ENCODE data around the gene PPFIBP1. TPM values are rescaled to one million over a fixed set of nuclear protein-coding genes. Genes with fewer than 3 reads are reported as not detected.

The PPFIBP1 gene
- total and polyA plus RNA-seq, 9 of the 15 experiments (the other 6 are each of a cell fraction or from before 2014, with no cell fraction given) = 0.46 to 3.5 (median 1.8) TPM

DNA sequence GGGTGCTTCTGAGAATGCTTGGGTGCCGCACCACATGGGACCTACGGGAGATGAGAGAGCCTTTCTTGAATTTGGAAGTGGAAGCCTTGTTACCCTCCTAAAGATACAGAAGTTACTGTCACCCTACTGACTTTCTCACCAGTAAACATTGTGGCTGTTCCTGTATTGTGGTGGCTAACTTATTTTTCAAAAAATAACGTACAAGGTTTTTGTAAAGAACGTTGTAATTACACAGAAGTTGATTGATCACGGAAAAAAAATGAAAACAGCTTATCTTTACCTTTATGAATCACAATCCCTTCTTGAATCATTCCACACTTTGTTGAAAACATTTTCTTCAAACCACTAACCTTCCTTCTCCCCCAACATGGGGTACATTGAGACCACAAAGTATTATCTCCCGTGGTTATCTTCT, 22.0 kb upstream of the PPFIBP1 start (continued):
- no peak for TF ChIP-seq PHTF2 (CRISPR knock-in tag; IDR thresholded peaks at IDR 0.05)

DNA sequence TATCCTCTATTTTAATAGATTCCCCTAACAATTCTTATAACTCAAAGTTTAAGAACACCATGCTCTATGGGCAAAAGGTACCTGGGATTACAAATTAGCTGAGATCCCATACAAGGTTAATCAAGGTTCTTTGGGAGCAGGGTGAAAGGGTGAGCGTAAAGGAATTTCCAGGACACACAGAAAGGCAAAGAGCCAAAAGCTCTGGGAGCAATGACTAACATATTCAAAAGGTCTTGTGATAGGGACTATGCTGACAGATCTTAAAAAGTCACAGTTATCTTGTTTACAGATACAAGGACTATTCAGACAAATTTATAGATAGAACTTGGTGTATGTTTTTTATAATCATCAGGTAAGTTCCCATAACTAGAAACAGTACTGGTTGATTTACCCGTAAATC, 19.5 kb upstream of the PPFIBP1 start:
- in situ Hi-C loops (cut with MboI) = no loop called here
- Histone ChIP-seq H3K27me3 (ENCODE audit: control insufficient read depth in 2 of 2, insufficient read depth in 2 of 2, low read length in 2 of 2) (peaks cover 0 to 2% of the 10 kb centered on the region in 2 experiments; a peak in 1 of 5 replicates), H2AFZ (ENCODE audit: low read depth, low read length) (no peak overlapping the region), H4K20me1 (replicated peaks; ENCODE audit: control insufficient read depth, insufficient read depth, low read length) (no peaks in the 10 kb centered on the region), H3K9me3 (replicated peaks; ENCODE audit: control insufficient read depth, insufficient read depth, low read depth, low read length) (no peaks in the 10 kb centered on the region), H3K79me2 (ENCODE audit: control insufficient read depth, insufficient read depth, low read length) (no peaks in the 10 kb centered on the region), H3K4me3 (no peak overlapping the region), H3K4me1 (replicated peaks in 1 of 2; ENCODE audit: control insufficient read depth in 2 of 2, insufficient read depth in 2 of 2, low read length in 2 of 2) (no peaks in the 10 kb centered on the region), H3K9me1 (ENCODE audit: control insufficient read depth, insufficient read depth, low read length) (no peaks in the 10 kb centered on the region), H3K4me2 (ENCODE audit: insufficient read depth, low read length) (no peak overlapping the region), H3K27ac (ENCODE audit: extremely low read depth, low read depth, low read length) (no peak overlapping the region), H3K36me3 (ENCODE audit: control insufficient read depth, insufficient read depth, low read length) (no peaks in the 10 kb centered on the region), H3K9ac (ENCODE audit: insufficient read depth in 1 of 2, low read depth in 2 of 2, low read length in 2 of 2) (no peak overlapping the region)
- FAIRE-seq = no peak
- TF ChIP-seq SAFB2 (IDR thresholded peaks at IDR 0.05; ENCODE audit: borderline replicate concordance, low read depth, low read length, severe bottlenecking) (no peak), PCBP1 (IDR thresholded peaks at IDR 0.05; ENCODE audit: low read depth, low read length, poor library complexity, severe bottlenecking) (no peak), CBX2 (IDR thresholded peaks at IDR 0.05; ENCODE audit: insufficient read depth, low read length, poor library complexity, severe bottlenecking) (no peak), CTBP1 (IDR thresholded peaks at IDR 0.05; ENCODE audit: borderline replicate concordance) (no peak), POU5F1 (IDR thresholded peaks at IDR 0.05; ENCODE audit: borderline replicate concordance, low read depth, low read length, partially characterized antibody) (no peak), NCOR1 (IDR thresholded peaks at IDR 0.05) (no peak), HDAC3 (IDR thresholded peaks at IDR 0.05; ENCODE audit: borderline replicate concordance, partially characterized antibody) (no peak), BMI1 (IDR thresholded peaks at IDR 0.05; ENCODE audit: low read length) (no peak), HDAC1 (IDR thresholded peaks at IDR 0.05) (no peak), BDP1 (IDR thresholded peaks at IDR 0.05; ENCODE audit: insufficient read depth, insufficient read length) (no peak)
- TF ChIP-seq, protein P1, sequence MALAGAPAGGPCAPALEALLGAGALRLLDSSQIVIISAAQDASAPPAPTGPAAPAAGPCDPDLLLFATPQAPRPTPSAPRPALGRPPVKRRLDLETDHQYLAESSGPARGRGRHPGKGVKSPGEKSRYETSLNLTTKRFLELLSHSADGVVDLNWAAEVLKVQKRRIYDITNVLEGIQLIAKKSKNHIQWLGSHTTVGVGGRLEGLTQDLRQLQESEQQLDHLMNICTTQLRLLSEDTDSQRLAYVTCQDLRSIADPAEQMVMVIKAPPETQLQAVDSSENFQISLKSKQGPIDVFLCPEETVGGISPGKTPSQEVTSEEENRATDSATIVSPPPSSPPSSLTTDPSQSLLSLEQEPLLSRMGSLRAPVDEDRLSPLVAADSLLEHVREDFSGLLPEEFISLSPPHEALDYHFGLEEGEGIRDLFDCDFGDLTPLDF (CRISPR knock-in tag; IDR thresholded peaks at IDR 0.05) = no peak
- TF ChIP-seq, protein P2, sequence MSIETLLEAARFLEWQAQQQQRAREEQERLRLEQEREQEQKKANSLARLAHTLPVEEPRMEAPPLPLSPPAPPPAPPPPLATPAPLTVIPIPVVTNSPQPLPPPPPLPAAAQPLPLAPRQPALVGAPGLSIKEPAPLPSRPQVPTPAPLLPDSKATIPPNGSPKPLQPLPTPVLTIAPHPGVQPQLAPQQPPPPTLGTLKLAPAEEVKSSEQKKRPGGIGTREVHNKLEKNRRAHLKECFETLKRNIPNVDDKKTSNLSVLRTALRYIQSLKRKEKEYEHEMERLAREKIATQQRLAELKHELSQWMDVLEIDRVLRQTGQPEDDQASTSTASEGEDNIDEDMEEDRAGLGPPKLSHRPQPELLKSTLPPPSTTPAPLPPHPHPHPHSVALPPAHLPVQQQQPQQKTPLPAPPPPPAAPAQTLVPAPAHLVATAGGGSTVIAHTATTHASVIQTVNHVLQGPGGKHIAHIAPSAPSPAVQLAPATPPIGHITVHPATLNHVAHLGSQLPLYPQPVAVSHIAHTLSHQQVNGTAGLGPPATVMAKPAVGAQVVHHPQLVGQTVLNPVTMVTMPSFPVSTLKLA (conservative IDR thresholded peaks at IDR 0.05) = no peak
- TF ChIP-seq, protein P3, sequence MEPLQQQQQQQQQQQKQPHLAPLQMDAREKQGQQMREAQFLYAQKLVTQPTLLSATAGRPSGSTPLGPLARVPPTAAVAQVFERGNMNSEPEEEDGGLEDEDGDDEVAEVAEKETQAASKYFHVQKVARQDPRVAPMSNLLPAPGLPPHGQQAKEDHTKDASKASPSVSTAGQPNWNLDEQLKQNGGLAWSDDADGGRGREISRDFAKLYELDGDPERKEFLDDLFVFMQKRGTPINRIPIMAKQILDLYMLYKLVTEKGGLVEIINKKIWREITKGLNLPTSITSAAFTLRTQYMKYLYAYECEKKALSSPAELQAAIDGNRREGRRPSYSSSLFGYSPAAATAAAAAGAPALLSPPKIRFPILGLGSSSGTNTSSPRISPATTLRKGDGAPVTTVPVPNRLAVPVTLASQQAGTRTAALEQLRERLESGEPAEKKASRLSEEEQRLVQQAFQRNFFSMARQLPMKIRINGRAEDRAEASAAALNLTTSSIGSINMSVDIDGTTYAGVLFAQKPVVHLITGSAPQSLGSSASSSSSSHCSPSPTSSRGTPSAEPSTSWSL (CRISPR knock-in tag; IDR thresholded peaks at IDR 0.05; ENCODE audit: borderline replicate concordance) = no peak
- POLR2A ChIA-PET = interaction anchor here (0.7 kb wide), 1 partner anchor 10 kb away, joined by 3 read pairs; no protein-coding TSS in a partner anchor
- CTCF ChIA-PET (ENCODE audit: low intra/inter-chr PET ratio) = no interaction called here
- ATAC-seq = no peak
- 2% methylated on average over 2 of the region's 2 CpGs for WGBS (ENCODE audit: insufficient coverage, low coverage, missing lambda C conversion rate)
- intact Hi-C loops (cut with micrococcal nuclease) = no loop called here
- BruUV-seq (replicated peaks) = no TSS peak
- DNase-seq (ENCODE audit: extremely low read depth in 1 of 4, low spot score in 3 of 4) = no peak

Data from K562 (cell line).